ENCODE measurements around the gene FPGS.

FPGS gene

DNA sequence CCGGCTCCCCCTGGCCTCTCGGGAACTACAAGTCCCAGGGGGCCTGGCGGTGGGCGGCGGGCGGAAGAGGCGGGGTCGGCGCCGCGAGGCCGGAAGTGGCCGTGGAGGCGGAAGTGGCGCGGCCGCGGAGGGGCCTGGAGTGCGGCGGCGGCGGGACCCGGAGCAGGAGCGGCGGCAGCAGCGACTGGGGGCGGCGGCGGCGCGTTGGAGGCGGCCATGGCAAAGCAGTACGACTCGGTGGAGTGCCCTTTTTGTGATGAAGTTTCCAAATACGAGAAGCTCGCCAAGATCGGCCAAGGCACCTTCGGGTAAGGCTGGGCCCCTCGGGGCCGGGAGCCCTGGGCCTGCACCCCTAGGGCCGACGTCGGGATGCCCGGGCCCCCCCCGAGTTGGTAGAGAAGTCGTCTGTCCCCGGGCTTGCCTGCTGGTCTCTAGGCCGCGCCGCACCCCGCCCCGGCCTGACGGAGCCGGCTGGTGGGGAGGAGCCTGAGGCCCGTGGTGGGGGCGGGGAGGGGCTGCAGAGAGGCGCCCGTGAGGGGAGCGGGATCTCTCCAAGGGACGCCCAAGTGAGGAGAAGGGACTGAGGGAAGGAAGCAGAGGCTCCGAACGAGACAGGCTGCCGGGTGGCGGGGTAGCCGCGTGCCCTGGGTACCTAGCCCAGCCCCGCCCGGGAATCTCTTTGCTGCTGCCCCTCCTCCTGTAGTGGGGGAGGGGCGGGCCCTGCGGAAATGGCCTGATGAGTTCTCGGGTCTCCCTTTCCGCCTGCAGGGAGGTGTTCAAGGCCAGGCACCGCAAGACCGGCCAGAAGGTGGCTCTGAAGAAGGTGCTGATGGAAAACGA lies 16.5 kb upstream of the FPGS start, which contains the start of gene CDK9:
Gene CDK9 (plus strand): TSS at position 102 of the 840 bp plus-strand sequence. CDS start 115 bp downstream, at position 217.
- peak within 1 kb of the TSS; percentile 82 to 93 for H3K18ac ChIP-seq (ENCODE audit: low read depth in 1 of 2, low read length in 2 of 2)
- DNase-seq: peak; percentile 89
- H3K9me3 ChIP-seq (ENCODE audit: control insufficient read depth, low read length): no peaks in the 10 kb centered on the region
- no peaks in the 10 kb centered on the region for H3K27me3 ChIP-seq (ENCODE audit: control insufficient read depth in 1 of 2, insufficient read depth in 1 of 2, low read length in 2 of 2)
- H3K4me3 ChIP-seq (ENCODE audit: insufficient read depth in 1 of 2, low read depth in 1 of 2, low read length in 2 of 2): peak within 1 kb of the TSS; percentile 79 to 93
- H3K9ac ChIP-seq (ENCODE audit: low read length): peak within 1 kb of the TSS; percentile 93
- peak within 1 kb of the TSS; percentile 90 for H4K91ac ChIP-seq (ENCODE audit: low read length)
- WGBS: under 1% methylated on average over 72 of the region's 75 CpGs
- H2AFZ ChIP-seq (ENCODE audit: low read depth, low read length): peak within 1 kb of the TSS; percentile 73
- no peak within 1 kb of the TSS for H2AK5ac ChIP-seq (ENCODE audit: low read length, severe bottlenecking)
- H3K79me1 ChIP-seq (replicated peaks; ENCODE audit: low read length, poor library complexity, severe bottlenecking): peaks cover 20% of the 10 kb centered on the region
- peak within 1 kb of the TSS in 1 of 2 experiments; percentile 81 for H3K23ac ChIP-seq (ENCODE audit: low read length in 2 of 2)
- H2BK120ac ChIP-seq (ENCODE audit: low read depth, low read length): peak within 1 kb of the TSS; percentile 86
- peak within 1 kb of the TSS; percentile 92 to 95 for H3K4ac ChIP-seq (ENCODE audit: low read depth in 1 of 2, low read length in 2 of 2)
- H2BK12ac ChIP-seq (ENCODE audit: low read length in 2 of 2): peak within 1 kb of the TSS in 1 of 2 experiments; percentile 47
- peak within 1 kb of the TSS; percentile 92 for H2BK15ac ChIP-seq (ENCODE audit: low read depth, poor library complexity, severe bottlenecking)
- H3K27ac ChIP-seq (ENCODE audit: low read length, poor library complexity, severe bottlenecking): peak within 1 kb of the TSS; percentile 84
- peak within 1 kb of the TSS; percentile 92 for H4K8ac ChIP-seq (ENCODE audit: low read length)
- H3K4me2 ChIP-seq (ENCODE audit: low read length, poor library complexity, severe bottlenecking): peak within 1 kb of the TSS; percentile 62
- H3K36me3 ChIP-seq (ENCODE audit: control insufficient read depth in 1 of 2, insufficient read depth in 2 of 2, low read depth in 1 of 2, low read length in 2 of 2): peaks cover 37 to 43% of the 10 kb centered on the region in 2 experiments
- peaks cover 18% of the 10 kb centered on the region for H3K4me1 ChIP-seq (ENCODE audit: control insufficient read depth, insufficient read depth, low read depth, low read length)
- peak within 1 kb of the TSS; percentile 63 for H2BK5ac ChIP-seq (ENCODE audit: low read depth, low read length, poor library complexity, severe bottlenecking)
- H3K14ac ChIP-seq (ENCODE audit: low read length in 2 of 2): peak within 1 kb of the TSS in 1 of 2 experiments; percentile 72

- Histone ChIP-seq H3K4me2 (ENCODE audit: low read length, poor library complexity, severe bottlenecking) (peak overlapping the region; percentile 62), H3K23ac (ENCODE audit: low read length in 2 of 2) (no peak overlapping the region), H3K14ac (ENCODE audit: low read length in 2 of 2) (no peak overlapping the region), H3K4me3 (ENCODE audit: insufficient read depth in 1 of 2, low read depth in 1 of 2, low read length in 2 of 2) (peak overlapping the region; percentile 79 to 93), H3K4me1 (ENCODE audit: control insufficient read depth, insufficient read depth, low read depth, low read length) (peaks cover 18% of the 10 kb centered on the region), H4K91ac (ENCODE audit: low read length) (peak overlapping the region; percentile 25), H3K18ac (ENCODE audit: low read depth in 1 of 2, low read length in 2 of 2) (peak overlapping the region; percentile 31 to 73), H3K9ac (ENCODE audit: low read length) (peak overlapping the region; percentile 93), H3K27me3 (ENCODE audit: control insufficient read depth in 1 of 2, insufficient read depth in 1 of 2, low read length in 2 of 2) (no peaks in the 10 kb centered on the region), H2AFZ (ENCODE audit: low read depth, low read length) (no peak overlapping the region), H2BK12ac (ENCODE audit: low read length in 2 of 2) (no peak overlapping the region), H3K9me3 (ENCODE audit: control insufficient read depth, low read length) (no peaks in the 10 kb centered on the region), H2AK5ac (ENCODE audit: low read length, severe bottlenecking) (no peak overlapping the region), H2BK5ac (ENCODE audit: low read depth, low read length, poor library complexity, severe bottlenecking) (no peak overlapping the region), H3K36me3 (ENCODE audit: control insufficient read depth in 1 of 2, insufficient read depth in 2 of 2, low read depth in 1 of 2, low read length in 2 of 2) (peaks cover 43 to 48% of the 10 kb centered on the region in 2 experiments), H2BK120ac (ENCODE audit: low read depth, low read length) (no peak overlapping the region), H3K79me1 (replicated peaks; ENCODE audit: low read length, poor library complexity, severe bottlenecking) (peaks cover 23% of the 10 kb centered on the region), H3K4ac (ENCODE audit: low read depth in 1 of 2, low read length in 2 of 2) (peak overlapping the region; percentile 82 to 91), H3K27ac (ENCODE audit: low read length, poor library complexity, severe bottlenecking) (peak overlapping the region; percentile 84), H4K8ac (ENCODE audit: low read length) (no peak overlapping the region), H2BK15ac (ENCODE audit: low read depth, poor library complexity, severe bottlenecking) (no peak overlapping the region)
- no peak for DNase-seq
- WGBS: 0% methylated on average over 9 of the region's 12 CpGs
These were observed 15.9 kb upstream of the FPGS start for GRCh38 chr9:127786773-127787104.

DNA sequence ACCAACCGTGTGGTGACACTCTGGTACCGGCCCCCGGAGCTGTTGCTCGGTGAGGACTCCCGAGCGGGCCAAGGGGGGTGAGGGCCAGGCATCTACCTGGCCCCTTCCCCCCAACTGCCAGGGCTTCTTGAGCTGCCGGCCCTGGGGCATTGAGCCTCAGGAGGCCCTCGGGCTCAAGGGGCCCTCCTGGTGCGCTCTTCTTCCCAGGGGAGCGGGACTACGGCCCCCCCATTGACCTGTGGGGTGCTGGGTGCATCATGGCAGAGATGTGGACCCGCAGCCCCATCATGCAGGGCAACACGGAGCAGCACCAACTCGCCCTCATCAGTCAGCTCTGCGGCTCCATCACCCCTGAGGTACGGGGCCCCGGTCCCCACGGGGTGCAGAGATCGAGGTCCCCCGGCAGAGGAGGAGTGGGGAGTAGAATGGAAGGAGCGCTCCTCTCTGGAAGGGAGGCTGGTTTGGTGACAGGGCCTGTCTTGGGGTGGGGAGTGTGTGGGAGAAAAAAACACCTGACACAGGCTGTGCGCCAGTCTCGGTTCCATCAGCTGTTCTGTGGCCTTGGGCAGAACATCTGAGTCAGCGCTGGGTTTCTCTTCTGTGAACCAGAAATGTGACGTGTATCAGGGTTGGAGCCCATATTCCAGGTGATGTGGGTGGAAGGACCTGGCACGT lies 14.2 kb upstream of the FPGS start:
- DNase-seq: no peak
- no peak overlapping the region for H3K18ac ChIP-seq (ENCODE audit: low read depth in 1 of 2, low read length in 2 of 2)
- H4K8ac ChIP-seq (ENCODE audit: low read length): no peak overlapping the region
- H3K36me3 ChIP-seq (ENCODE audit: control insufficient read depth in 1 of 2, insufficient read depth in 2 of 2, low read depth in 1 of 2, low read length in 2 of 2): peaks cover 58 to 64% of the 10 kb centered on the region in 2 experiments
- H3K4me1 ChIP-seq (ENCODE audit: control insufficient read depth, insufficient read depth, low read depth, low read length): peaks cover 19% of the 10 kb centered on the region
- no peak overlapping the region for H3K4me3 ChIP-seq (ENCODE audit: insufficient read depth in 1 of 2, low read depth in 1 of 2, low read length in 2 of 2)
- no peak overlapping the region for H2BK5ac ChIP-seq (ENCODE audit: low read depth, low read length, poor library complexity, severe bottlenecking)
- H3K23ac ChIP-seq (ENCODE audit: low read length in 2 of 2): peak overlapping the region in 1 of 2 experiments; percentile 46
- WGBS: 95% methylated on average over 26 of the region's 26 CpGs
- no peak overlapping the region for H2BK120ac ChIP-seq (ENCODE audit: low read depth, low read length)
- no peak overlapping the region for H2AK5ac ChIP-seq (ENCODE audit: low read length, severe bottlenecking)
- no peak overlapping the region for H2BK15ac ChIP-seq (ENCODE audit: low read depth, poor library complexity, severe bottlenecking)
- H2AFZ ChIP-seq (ENCODE audit: low read depth, low read length): no peak overlapping the region
- H3K4ac ChIP-seq (ENCODE audit: low read depth in 1 of 2, low read length in 2 of 2): no peak overlapping the region
- H3K14ac ChIP-seq (ENCODE audit: low read length in 2 of 2): no peak overlapping the region
- no peaks in the 10 kb centered on the region for H3K9me3 ChIP-seq (ENCODE audit: control insufficient read depth, low read length)
- no peak overlapping the region for H3K4me2 ChIP-seq (ENCODE audit: low read length, poor library complexity, severe bottlenecking)
- H4K91ac ChIP-seq (ENCODE audit: low read length): no peak overlapping the region
- no peak overlapping the region for H3K9ac ChIP-seq (ENCODE audit: low read length)
- no peak overlapping the region for H2BK12ac ChIP-seq (ENCODE audit: low read length in 2 of 2)
- no peaks in the 10 kb centered on the region for H3K27me3 ChIP-seq (ENCODE audit: control insufficient read depth in 1 of 2, insufficient read depth in 1 of 2, low read length in 2 of 2)
- peaks cover 30% of the 10 kb centered on the region for H3K79me1 ChIP-seq (replicated peaks; ENCODE audit: low read length, poor library complexity, severe bottlenecking)
- no peak overlapping the region for H3K27ac ChIP-seq (ENCODE audit: low read length, poor library complexity, severe bottlenecking)

DNA sequence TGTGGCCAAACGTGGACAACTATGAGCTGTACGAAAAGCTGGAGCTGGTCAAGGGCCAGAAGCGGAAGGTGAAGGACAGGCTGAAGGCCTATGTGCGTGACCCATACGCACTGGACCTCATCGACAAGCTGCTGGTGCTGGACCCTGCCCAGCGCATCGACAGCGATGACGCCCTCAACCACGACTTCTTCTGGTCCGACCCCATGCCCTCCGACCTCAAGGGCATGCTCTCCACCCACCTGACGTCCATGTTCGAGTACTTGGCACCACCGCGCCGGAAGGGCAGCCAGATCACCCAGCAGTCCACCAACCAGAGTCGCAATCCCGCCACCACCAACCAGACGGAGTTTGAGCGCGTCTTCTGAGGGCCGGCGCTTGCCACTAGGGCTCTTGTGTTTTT lies 13.5 kb upstream of the FPGS start:
- no peak for DNase-seq
- peaks cover 62 to 67% of the 10 kb centered on the region in 2 experiments for H3K36me3 ChIP-seq (ENCODE audit: control insufficient read depth in 1 of 2, insufficient read depth in 2 of 2, low read depth in 1 of 2, low read length in 2 of 2)
- H3K14ac ChIP-seq (ENCODE audit: low read length in 2 of 2): no peak overlapping the region
- no peak overlapping the region for H3K27ac ChIP-seq (ENCODE audit: low read length, poor library complexity, severe bottlenecking)
- H4K8ac ChIP-seq (ENCODE audit: low read length): peak overlapping the region; percentile 19
- no peaks in the 10 kb centered on the region for H3K27me3 ChIP-seq (ENCODE audit: control insufficient read depth in 1 of 2, insufficient read depth in 1 of 2, low read length in 2 of 2)
- H3K4me3 ChIP-seq (ENCODE audit: insufficient read depth in 1 of 2, low read depth in 1 of 2, low read length in 2 of 2): no peak overlapping the region
- no peak overlapping the region for H3K23ac ChIP-seq (ENCODE audit: low read length in 2 of 2)
- H3K79me1 ChIP-seq (replicated peaks; ENCODE audit: low read length, poor library complexity, severe bottlenecking): peaks cover 30% of the 10 kb centered on the region
- 94% methylated on average over 25 of the region's 25 CpGs for WGBS
- H3K4ac ChIP-seq (ENCODE audit: low read depth in 1 of 2, low read length in 2 of 2): no peak overlapping the region
- H3K9ac ChIP-seq (ENCODE audit: low read length): no peak overlapping the region
- H3K18ac ChIP-seq (ENCODE audit: low read depth in 1 of 2, low read length in 2 of 2): no peak overlapping the region
- H4K91ac ChIP-seq (ENCODE audit: low read length): no peak overlapping the region
- H2AFZ ChIP-seq (ENCODE audit: low read depth, low read length): no peak overlapping the region
- H3K4me1 ChIP-seq (ENCODE audit: control insufficient read depth, insufficient read depth, low read depth, low read length): peaks cover 19% of the 10 kb centered on the region
- no peaks in the 10 kb centered on the region for H3K9me3 ChIP-seq (ENCODE audit: control insufficient read depth, low read length)
- no peak overlapping the region for H3K4me2 ChIP-seq (ENCODE audit: low read length, poor library complexity, severe bottlenecking)
- no peak overlapping the region for H2BK15ac ChIP-seq (ENCODE audit: low read depth, poor library complexity, severe bottlenecking)
- no peak overlapping the region for H2BK12ac ChIP-seq (ENCODE audit: low read length in 2 of 2)
- no peak overlapping the region for H2BK5ac ChIP-seq (ENCODE audit: low read depth, low read length, poor library complexity, severe bottlenecking)
- no peak overlapping the region for H2AK5ac ChIP-seq (ENCODE audit: low read length, severe bottlenecking)
- H2BK120ac ChIP-seq (ENCODE audit: low read depth, low read length): no peak overlapping the region
